GM12878 (cell line): Measurements from ENCODE around the gene CUL4A. TPM values are rescaled to one million over a fixed set of nuclear protein-coding genes. Genes with fewer than 3 reads are reported as not detected.

Experiments
- ATAC-seq: fragments of 200-7000 bp; cut with Tn5 transposase; 3 replicates; pipeline ENCODE4 v1.9.1; 2020; ENCODE audit warnings: mild to moderate bottlenecking, moderate library complexity
- BruUV-seq: library from RNA; stranded (reverse); fragments of 400-500 nt; replicated peaks from 2 replicates; lab custom pipeline; 2021; lab: Mats Ljungman, UMichigan
- CTCF ChIA-PET: fragments of 300-600 bp; sonication (Branson Sonifier 250); formaldehyde crosslinking; extraction: SDS; loops from one replicate; lab custom pipeline; 2021; ENCODE audit warnings: inconsistent platforms; lab: Yijun Ruan, JAX
- POLR2A ChIA-PET: fragments of 350-600 bp; formaldehyde crosslinking; extraction: SDS; loops from one replicate; lab custom pipeline; 2021; ENCODE audit warnings: inconsistent platforms; lab: Charles Lee
- RAD21 ChIA-PET: fragments of 300-600 bp; sonication (Branson Sonifier 250); formaldehyde crosslinking; loops from one replicate; lab custom pipeline; 2023; ENCODE audit warnings: antibody characterized with exemption; ENCODE audit not compliant: unreplicated experiment; lab: Charles Lee
- SMC1A ChIA-PET: fragments of 300-600 bp; sonication (Branson Sonifier 250); formaldehyde crosslinking; loops from one replicate; lab custom pipeline; 2023; ENCODE audit not compliant: unreplicated experiment, uncharacterized antibody; lab: Charles Lee
- DNase-seq: peaks from one replicate; pipeline ENCODE4 v3.0.0-alpha.2; 2011; ENCODE audit warnings: low read depth, low spot score
- FAIRE-seq: peaks from 3 replicates; lab custom pipeline; 2011; peaks lifted over from hg19 to GRCh38; lab: Jason Lieb, UNC
- H2AFZ ChIP-seq: 2 replicates; pipeline ENCODE4 v1.6.0; 2011; ENCODE audit warnings: low read depth, low read length, control low read depth; ENCODE audit not compliant: control insufficient read depth
- H3K27ac ChIP-seq: 2 replicates; pipeline ENCODE4 v1.5.1; 2011; ENCODE audit warnings: control low read depth; ENCODE audit not compliant: control insufficient read depth, insufficient read depth
- H3K27me3 ChIP-seq, 2 experiments: replicated peaks in 1 of 2; 2 replicates each; pipeline versions ENCODE4 v1.6.0 to v1.6.1; 2011; ENCODE audit warnings: low read length in 1 of 2; ENCODE audit not compliant: control insufficient read depth in 2 of 2, insufficient read depth in 2 of 2
- H3K36me3 ChIP-seq, 2 experiments: 2 replicates each; pipeline ENCODE4 v1.5.1; 2011; ENCODE audit warnings: low read length in 1 of 2; ENCODE audit not compliant: control insufficient read depth in 2 of 2, insufficient read depth in 2 of 2
- H3K4me1 ChIP-seq: 2 replicates; pipeline ENCODE4 v1.6.1; 2011; ENCODE audit warnings: mild to moderate bottlenecking, low read length, moderate library complexity, mixed read lengths; ENCODE audit not compliant: control insufficient read depth, insufficient read depth
- H3K4me2 ChIP-seq: 2 replicates; pipeline ENCODE4 v1.6.0; 2011; ENCODE audit warnings: control low read depth; ENCODE audit not compliant: control insufficient read depth, insufficient read depth
- H3K4me3 ChIP-seq: fragments of 200-600 bp; sonication (generic); 2 replicates; pipeline ENCODE4 v1.5.1; 2016
- H3K79me2 ChIP-seq: 2 replicates; pipeline ENCODE4 v1.6.0; 2011; ENCODE audit warnings: low read length; ENCODE audit not compliant: control insufficient read depth, insufficient read depth
- H3K9ac ChIP-seq: 2 replicates; pipeline ENCODE4 v1.8.0; 2011; ENCODE audit warnings: low read length, control low read depth, mixed read lengths; ENCODE audit not compliant: control insufficient read depth, insufficient read depth
- H3K9me3 ChIP-seq: replicated peaks from 3 replicates; pipeline ENCODE4 v1.5.1; 2011; ENCODE audit warnings: mild to moderate bottlenecking, low read length; ENCODE audit not compliant: control insufficient read depth, insufficient read depth
- H4K20me1 ChIP-seq: 2 replicates; pipeline ENCODE4 v1.6.0; 2011; ENCODE audit not compliant: control insufficient read depth, insufficient read depth
- CUX1 ChIP-seq: IDR thresholded peaks from 2 replicates; pipeline ENCODE4 v1.6.1; 2012; ENCODE audit warnings: improper control_type of control experiment, low read depth, low read length; ENCODE audit not compliant: insufficient replicate concordance
- DPF2 ChIP-seq: fragments of 450-650 bp; IDR thresholded peaks from 2 replicates; pipeline ENCODE4 v1.6.1; 2017; ENCODE audit warnings: mild to moderate bottlenecking
- MYC ChIP-seq: IDR thresholded peaks from 2 replicates; pipeline ENCODE4 v1.6.1; 2011; ENCODE audit warnings: mild to moderate bottlenecking, low read length, moderate library complexity, inconsistent platforms; ENCODE audit not compliant: insufficient read depth, insufficient replicate concordance, insufficient read length, severe bottlenecking
- REST ChIP-seq: IDR thresholded peaks from 2 replicates; pipeline ENCODE4 v1.6.1; 2012; ENCODE audit warnings: mild to moderate bottlenecking, low read depth, low read length
- SUPT20H ChIP-seq: IDR thresholded peaks from 2 replicates; pipeline ENCODE4 v1.6.1; 2011; ENCODE audit warnings: low read depth, mild to moderate bottlenecking, low read length, moderate library complexity, borderline replicate concordance; ENCODE audit not compliant: control insufficient read depth
- ZZZ3 ChIP-seq: IDR thresholded peaks from 2 replicates; pipeline ENCODE4 v1.6.1; 2011; ENCODE audit warnings: low read depth; ENCODE audit not compliant: control insufficient read depth, insufficient read length
- WGBS: methylation state at CpG from one replicate; pipeline ENCODE4 v1.1.6; 2016; ENCODE audit warnings: low lambda C conversion rate; ENCODE audit not compliant: insufficient replicate concordance, insufficient coverage; ENCODE audit errors: missing lambda C conversion rate; 5-methylcytosine and 5-hydroxymethylcytosine counted together
- in situ Hi-C: fragments of 300-500 bp; cut with MboI; formaldehyde crosslinking; loops from 9 replicates; pipeline ENCODE4 v1.14.3; 2018; ENCODE audit warnings: mixed read lengths
- intact Hi-C: fragments of 100-400 bp; cut with micrococcal nuclease; formaldehyde crosslinking; loops from one replicate; pipeline ENCODE4 v1.14.2; 2022; ENCODE audit not compliant: unreplicated experiment
- polyA plus RNA-seq, 11 experiments: library from polyadenylated mRNA; depleted of rRNA in 4 of 11; unstranded in 6 of 11; stranded (reverse) in 5 of 11; fragments of >200 nt; fragmentation: Nextera tagmentation in 4 of 11; fragmentation: Illumina TruSeq in 1 of 11; extraction: Ambion mirVana in 4 of 11; extraction: Trizol in 1 of 11; gene quantifications; 1 replicate in 1 of 11; 2 replicates in 10 of 11; pipeline versions ENCODE4 v1.2.1 to v1.2.3, GENCODE V29; 2011 to 2016; ENCODE audit warnings: inconsistent platforms in 2 of 11, missing spikeins in 2 of 11, low read depth in 1 of 11
- total RNA-seq, 4 experiments: library from RNA; depleted of rRNA in 3 of 4; stranded (reverse); fragments of >200 nt in 3 of 4; fragmentation: Illumina TruSeq in 1 of 4; extraction: Trizol in 1 of 4; gene quantifications; 2 replicates each; pipeline versions ENCODE4 v1.2.1 to v1.2.3, GENCODE V29; 2013 to 2021

The CUL4A gene
- total and polyA plus RNA-seq, 10 of the 15 experiments (the other 5 are each of a cell fraction or from before 2014, with no cell fraction given): 19.7 to 74.3 (median 55.6) TPM

GRCh38 chr13:113302986-113303385 lies 93.6 kb downstream of the CUL4A start (continued):
- TF ChIP-seq SUPT20H (no peak), DPF2 (no peak)

- Histone ChIP-seq H3K36me3 (peaks cover 0 to 3% of the 10 kb centered on the region in 2 experiments; a peak in 3 of 4 replicates), H4K20me1 (no peaks in the 10 kb centered on the region), H3K4me3 (no peak overlapping the region), H2AFZ (no peak overlapping the region), H3K9ac (no peak overlapping the region), H3K4me2 (no peak overlapping the region), H3K4me1 (no peaks in the 10 kb centered on the region), H3K27ac (no peak overlapping the region), H3K9me3 (no peaks in the 10 kb centered on the region), H3K27me3 (no peaks in the 10 kb centered on the region), H3K79me2 (peaks cover 46% of the 10 kb centered on the region)
- ChIA-PET CTCF (no interaction called here), RAD21 (no interaction called here), SMC1A (no interaction called here), POLR2A (no interaction called here)
- WGBS: 88% methylated on average over 7 of the region's 7 CpGs
- TF ChIP-seq MYC (no peak), REST (no peak), ZZZ3 (no peak), CUX1 (no peak)
- BruUV-seq: no TSS peak
- intact Hi-C loops: no loop called here
- ATAC-seq: no peak
- DNase-seq: no peak
- in situ Hi-C loops: no loop called here
- no peak for FAIRE-seq
These were observed 94.7 kb downstream of the CUL4A start for GRCh38 chr13:113304121-113304520.
